ENCODE measurements around the gene RBM48.

Gene RBM48

GRCh38 chr7:92547579-92547978 is 19.0 kb downstream of the RBM48 start:
- TF ChIP-seq MYC (IDR thresholded peaks at IDR 0.05; ENCODE audit: low read depth, low read length) = no peak
- no peak for TF ChIP-seq CTCF (IDR thresholded peaks at IDR 0.05; ENCODE audit: low read depth, low read length)
- no peak for TF ChIP-seq MAX (IDR thresholded peaks at IDR 0.05; ENCODE audit: low read depth, low read length)
- TF ChIP-seq POLR2A (IDR thresholded peaks at IDR 0.05; ENCODE audit: extremely low read depth, insufficient read length) = no peak
- no peak for DNase-seq (ENCODE audit: low read depth)
- H3K4me3 ChIP-seq (ENCODE audit: low read depth, low read length) = no peak overlapping the region

GRCh38 chr7:92550194-92550593 is 21.6 kb downstream of the RBM48 start:
- no peak for TF ChIP-seq POLR2A (IDR thresholded peaks at IDR 0.05; ENCODE audit: extremely low read depth, insufficient read length)
- no peak for TF ChIP-seq MAX (IDR thresholded peaks at IDR 0.05; ENCODE audit: low read depth, low read length)
- H3K4me3 ChIP-seq (ENCODE audit: low read depth, low read length) = no peak overlapping the region
- DNase-seq (ENCODE audit: low read depth) = no peak

- DNase-seq (ENCODE audit: low read depth) = no peak
- no peak for TF ChIP-seq CTCF (IDR thresholded peaks at IDR 0.05; ENCODE audit: low read depth, low read length)
- no peak for TF ChIP-seq MAX (IDR thresholded peaks at IDR 0.05; ENCODE audit: low read depth, low read length)
- no peak for TF ChIP-seq MYC (IDR thresholded peaks at IDR 0.05; ENCODE audit: low read depth, low read length)
- TF ChIP-seq POLR2A (IDR thresholded peaks at IDR 0.05; ENCODE audit: extremely low read depth, insufficient read length) = no peak
- no peak overlapping the region for H3K4me3 ChIP-seq (ENCODE audit: low read depth, low read length)
Observed at GRCh38 chr7:92557249-92557648, 28.7 kb downstream of the RBM48 start.

GRCh38 chr7:92557808-92558362 is 29.3 kb downstream of the RBM48 start:
- TF ChIP-seq MAX (IDR thresholded peaks at IDR 0.05; ENCODE audit: low read depth, low read length) (no peak), MYC (IDR thresholded peaks at IDR 0.05; ENCODE audit: low read depth, low read length) (no peak), POLR2A (IDR thresholded peaks at IDR 0.05; ENCODE audit: extremely low read depth, insufficient read length) (no peak), CTCF (IDR thresholded peaks at IDR 0.05; ENCODE audit: low read depth, low read length) (no peak)
- DNase-seq (ENCODE audit: low read depth) = no peak
- H3K4me3 ChIP-seq (ENCODE audit: low read depth, low read length) = no peak overlapping the region

GRCh38 chr7:92560602-92561001 is 32.0 kb downstream of the RBM48 start:
- no peak for DNase-seq (ENCODE audit: low read depth)

More at GRCh38 chr7:92560602-92561001, 32.0 kb downstream of the RBM48 start:
- H3K4me3 ChIP-seq (ENCODE audit: low read depth, low read length) = no peak overlapping the region
- no peak for TF ChIP-seq POLR2A (IDR thresholded peaks at IDR 0.05; ENCODE audit: extremely low read depth, insufficient read length)
- no peak for TF ChIP-seq CTCF (IDR thresholded peaks at IDR 0.05; ENCODE audit: low read depth, low read length)
- no peak for TF ChIP-seq MYC (IDR thresholded peaks at IDR 0.05; ENCODE audit: low read depth, low read length)
- TF ChIP-seq MAX (IDR thresholded peaks at IDR 0.05; ENCODE audit: low read depth, low read length) = no peak

All from NB4 (cell line).